Activated CD8-positive, alpha-beta T cell treated with anti-CD3 and anti-CD28 coated beads for 36 hours (primary cell): ENCODE results near the gene ACE2. TPM values are rescaled to one million over a fixed set of nuclear protein-coding genes. Genes with fewer than 3 reads are reported as not detected.

Experiments used
- ATAC-seq: fragments of 200-7000 bp; cut with Tn5 transposase; one replicate; pipeline ENCODE4 v1.10.0; 2021; ENCODE audit warnings: mild to moderate bottlenecking, moderate library complexity
- CTCF ChIA-PET: fragments of 350-600 bp; sonication (Branson Sonifier 250); formaldehyde crosslinking; loops from one replicate; lab custom pipeline; 2021; ENCODE audit warnings: antibody characterized with exemption; lab: Charles Lee
- POLR2A ChIA-PET: fragments of 350-600 bp; sonication (Branson Sonifier 250); formaldehyde crosslinking; loops from one replicate; lab custom pipeline; 2021; ENCODE audit warnings: antibody characterized with exemption; lab: Charles Lee
- DNase-seq: peaks from one replicate; pipeline ENCODE4 v3.0.0-alpha.2; 2020
- H3K27ac Mint-ChIP-seq: one replicate; pipeline ENCODE4 v1.8.0; 2021; ENCODE audit warnings: mild to moderate bottlenecking, mixed read lengths
- H3K27me3 Mint-ChIP-seq: one replicate; pipeline ENCODE4 v1.8.0; 2021; ENCODE audit warnings: mixed read lengths
- H3K36me3 Mint-ChIP-seq: one replicate; pipeline ENCODE4 v1.8.0; 2021; ENCODE audit warnings: low read depth, mixed read lengths
- H3K4me1 Mint-ChIP-seq: one replicate; pipeline ENCODE4 v1.8.0; 2021; ENCODE audit warnings: low read depth, mixed read lengths
- H3K4me3 Mint-ChIP-seq: one replicate; pipeline ENCODE4 v1.8.0; 2021; ENCODE audit warnings: mild to moderate bottlenecking, moderate library complexity, mixed read lengths
- H3K9me3 Mint-ChIP-seq: one replicate; pipeline ENCODE4 v1.8.0; 2021; ENCODE audit warnings: mixed read lengths
- CTCF ChIP-seq: fragments of 200-600 bp; IDR thresholded peaks from one replicate; pipeline ENCODE4 v1.8.0; 2022; ENCODE audit warnings: antibody characterized with exemption, mild to moderate bottlenecking
- intact Hi-C: fragments of 100-400 bp; cut with micrococcal nuclease; formaldehyde crosslinking; loops from one replicate; pipeline ENCODE4 v1.10.0; 2022
- total RNA-seq, 2 experiments: library from RNA; stranded (reverse); gene quantifications; one replicate each; pipeline ENCODE4 v1.2.3, GENCODE V29; 2021

The ACE2 gene
- total RNA-seq, 2 experiments from 2014 or later: not detected

- Mint-ChIP-seq H3K27ac (no peak overlapping the region), H3K4me3 (no peak overlapping the region), H3K27me3 (no peaks in the 10 kb centered on the region), H3K36me3 (no peaks in the 10 kb centered on the region), H3K9me3 (no peaks in the 10 kb centered on the region), H3K4me1 (no peaks in the 10 kb centered on the region)
- CTCF ChIA-PET: no interaction called here
- intact Hi-C loops: no loop called here
- TF ChIP-seq CTCF: no peak
- POLR2A ChIA-PET: no interaction called here
- DNase-seq (no peak), ATAC-seq (no peak)
Observed at GRCh38 chrX:15515931-15516330, 84.8 kb downstream of the ACE2 start.

DNA sequence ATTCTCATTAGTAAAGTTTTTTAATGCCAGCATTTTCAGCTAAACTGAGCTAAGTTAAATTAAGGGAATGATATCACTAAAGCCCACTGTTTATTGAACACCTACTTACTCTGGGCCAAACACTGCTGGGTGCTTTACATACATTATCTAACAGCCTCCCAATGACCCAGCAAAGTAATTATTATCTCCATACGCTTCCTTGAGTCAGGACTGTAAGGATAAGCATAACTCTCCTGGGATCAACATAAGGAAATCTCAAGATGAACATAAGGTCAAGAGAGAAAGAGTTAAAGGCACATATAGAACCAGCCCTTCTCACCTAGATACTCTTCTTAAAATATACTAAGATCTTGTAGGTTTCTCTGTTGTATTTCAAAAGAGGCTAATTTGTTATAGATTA, 86.5 kb downstream of the ACE2 start:
- no peak for TF ChIP-seq CTCF
- ChIA-PET CTCF (no interaction called here), POLR2A (no interaction called here)
- H3K9me3 Mint-ChIP-seq: no peaks in the 10 kb centered on the region
- H3K36me3 Mint-ChIP-seq: no peaks in the 10 kb centered on the region
- H3K27ac Mint-ChIP-seq: no peak overlapping the region
- intact Hi-C loops: no loop called here
- no peaks in the 10 kb centered on the region for H3K4me1 Mint-ChIP-seq
- H3K27me3 Mint-ChIP-seq: no peaks in the 10 kb centered on the region
- no peak for DNase-seq
- ATAC-seq: no peak
- no peak overlapping the region for H3K4me3 Mint-ChIP-seq

GRCh38 chrX:15512401-15512965, 88.3 kb downstream of the ACE2 start:
- no peaks in the 10 kb centered on the region for H3K27me3 Mint-ChIP-seq
- no peak overlapping the region for H3K4me3 Mint-ChIP-seq
- TF ChIP-seq CTCF: no peak
- ChIA-PET POLR2A (no interaction called here), CTCF (interaction anchor here (1.4 to 1.5 kb wide), 2 partner anchors 14 to 52 kb away, joined by 3 to 4 read pairs; no protein-coding TSS in a partner anchor)
- H3K27ac Mint-ChIP-seq: no peak overlapping the region
- DNase-seq (no peak), ATAC-seq (no peak)
- no peaks in the 10 kb centered on the region for H3K4me1 Mint-ChIP-seq
- intact Hi-C loops: no loop called here
- H3K36me3 Mint-ChIP-seq: no peaks in the 10 kb centered on the region
- H3K9me3 Mint-ChIP-seq: no peaks in the 10 kb centered on the region

GRCh38 chrX:15511563-15511962, 89.2 kb downstream of the ACE2 start:
- intact Hi-C loops: no loop called here
- no peaks in the 10 kb centered on the region for H3K4me1 Mint-ChIP-seq
- H3K4me3 Mint-ChIP-seq: no peak overlapping the region
- ATAC-seq (no peak), DNase-seq (no peak)
- ChIA-PET CTCF (interaction anchor here (1.4 to 1.5 kb wide), 2 partner anchors 13 to 53 kb away, joined by 3 to 4 read pairs; no protein-coding TSS in a partner anchor), POLR2A (no interaction called here)
- H3K36me3 Mint-ChIP-seq: no peaks in the 10 kb centered on the region
- no peaks in the 10 kb centered on the region for H3K9me3 Mint-ChIP-seq
- H3K27me3 Mint-ChIP-seq: no peaks in the 10 kb centered on the region
- H3K27ac Mint-ChIP-seq: no peak overlapping the region
- TF ChIP-seq CTCF: no peak

Other genes with a start within 250 kb of the ACE2 start
- gene VEGFD, start 216.5 kb downstream of the ACE2 start, total RNA-seq: not detected
- 1 to 10 TPM in 1 of 2 experiments, under 1 TPM in 1; 0.74 to 1.2 TPM for gene PIR, start 107.6 kb downstream of the ACE2 start, total RNA-seq
- not detected for gene BMX, start 100.2 kb downstream of the ACE2 start, total RNA-seq
- under 1 TPM; 0.38 to 0.58 TPM for gene CLTRN, start 63.8 kb upstream of the ACE2 start, total RNA-seq
- 10 to 100 TPM; 14.1 to 14.4 TPM for gene CA5B, start 137.3 kb upstream of the ACE2 start, total RNA-seq
- gene ZRSR2, start 189.5 kb upstream of the ACE2 start, total RNA-seq: 10 to 100 TPM; 11.6 to 14.7 TPM